Inferior parietal cortex (tissue), 1 donor: ENCODE data around the gene PLOD1.
"Not testable (repeated sequence)": the region's sequence is repeated elsewhere in the genome, so short reads cannot be mapped to it uniquely, and the experiment has no call there.

Experiments
- DNase-seq: peaks from one replicate; pipeline ENCODE4 v3.0.0-alpha.2; 2016; ENCODE audit errors: extremely low spot score

The PLOD1 gene

GRCh38 chr1:11938722-11939526 lies 4.4 kb downstream of the PLOD1 start:
- no peak for DNase-seq

GRCh38 chr1:11939794-11940193 lies 5.3 kb downstream of the PLOD1 start:
- not testable (repeated sequence) for DNase-seq

- peak; percentile 65 for DNase-seq
These were observed 5.9 kb downstream of the PLOD1 start for GRCh38 chr1:11940260-11940921.

GRCh38 chr1:11942280-11942679 lies 7.8 kb downstream of the PLOD1 start:
- DNase-seq: no peak

GRCh38 chr1:11943619-11944018 lies 9.1 kb downstream of the PLOD1 start:
- no peak for DNase-seq

GRCh38 chr1:11944358-11944931 lies 9.9 kb downstream of the PLOD1 start:
- no peak for DNase-seq

GRCh38 chr1:11946647-11947046 lies 12.1 kb downstream of the PLOD1 start:
- no peak for DNase-seq

- no peak for DNase-seq
These were observed 14.4 kb downstream of the PLOD1 start for GRCh38 chr1:11948822-11949458.

GRCh38 chr1:11951901-11952300 lies 17.4 kb downstream of the PLOD1 start:
- DNase-seq: no peak

- peak; percentile 41 for DNase-seq
These were observed 18.1 kb downstream of the PLOD1 start for GRCh38 chr1:11952455-11953109.

GRCh38 chr1:11955221-11955620 lies 20.7 kb downstream of the PLOD1 start:
- no peak for DNase-seq

GRCh38 chr1:11957398-11957797 lies 22.9 kb downstream of the PLOD1 start:
- DNase-seq: no peak

- no peak for DNase-seq
These were observed 23.4 kb downstream of the PLOD1 start for GRCh38 chr1:11957897-11958296.

- DNase-seq: no peak
These were observed 25.8 kb downstream of the PLOD1 start for GRCh38 chr1:11960276-11960675.

- DNase-seq: no peak
These were observed 26.2 kb downstream of the PLOD1 start for GRCh38 chr1:11960715-11961114.

GRCh38 chr1:11961230-11961629 lies 26.7 kb downstream of the PLOD1 start:
- peak; percentile 63 for DNase-seq

- no peak for DNase-seq
These were observed 29.1 kb downstream of the PLOD1 start for GRCh38 chr1:11963622-11964021.

GRCh38 chr1:11964656-11965055 lies 30.1 kb downstream of the PLOD1 start:
- no peak for DNase-seq

GRCh38 chr1:11967028-11967547 lies 32.6 kb downstream of the PLOD1 start:
- DNase-seq: peak; percentile 26

- DNase-seq: no peak
These were observed 36.1 kb downstream of the PLOD1 start for GRCh38 chr1:11970441-11971185.

GRCh38 chr1:11977625-11978024 lies 43.1 kb downstream of the PLOD1 start:
- no peak for DNase-seq
